Measurements from ENCODE around the gene TECTB. TPM values are rescaled to one million over a fixed set of nuclear protein-coding genes. Genes with fewer than 3 reads are reported as not detected.

TECTB gene
- total RNA-seq, 1 experiment from 2014 or later: not detected

DNA sequence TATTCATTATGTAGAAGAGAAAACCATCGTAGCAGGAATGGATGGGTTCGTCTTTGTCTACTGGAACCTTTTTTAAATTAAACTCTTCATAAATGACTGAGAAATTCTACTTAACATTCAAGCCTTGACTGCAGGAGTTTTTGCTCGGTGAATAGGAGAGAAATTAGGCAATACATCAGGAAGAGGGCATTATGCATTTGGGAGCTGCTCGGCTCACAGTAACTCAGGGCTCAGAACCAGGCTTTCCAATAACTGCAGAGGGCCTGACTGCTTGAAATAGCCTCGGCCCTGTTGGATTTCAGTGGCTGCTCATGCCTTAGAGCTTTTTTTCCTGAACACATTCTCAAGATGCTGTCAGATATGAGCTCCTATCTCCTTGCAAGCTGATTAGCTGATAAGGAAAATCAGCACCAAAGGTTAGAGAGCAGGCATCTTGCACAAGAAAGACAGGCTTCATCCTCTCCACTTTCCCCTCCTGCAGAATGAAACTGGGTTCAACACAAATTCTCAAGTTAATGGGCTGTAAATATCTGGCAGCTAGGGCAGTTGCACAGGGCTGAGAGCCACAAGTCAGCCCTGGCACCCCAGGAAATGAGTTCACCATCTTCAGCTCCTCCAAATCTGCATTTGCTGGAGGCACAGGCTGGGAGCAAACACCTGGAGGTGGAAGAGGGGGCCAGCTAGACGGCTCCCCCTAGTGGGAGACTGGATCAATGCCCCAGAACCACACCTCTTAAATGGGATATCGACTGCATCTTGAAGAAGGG, 24.3 kb downstream of the TECTB start:
- DNase-seq (ENCODE audit: low read depth): peak; percentile 46

DNA sequence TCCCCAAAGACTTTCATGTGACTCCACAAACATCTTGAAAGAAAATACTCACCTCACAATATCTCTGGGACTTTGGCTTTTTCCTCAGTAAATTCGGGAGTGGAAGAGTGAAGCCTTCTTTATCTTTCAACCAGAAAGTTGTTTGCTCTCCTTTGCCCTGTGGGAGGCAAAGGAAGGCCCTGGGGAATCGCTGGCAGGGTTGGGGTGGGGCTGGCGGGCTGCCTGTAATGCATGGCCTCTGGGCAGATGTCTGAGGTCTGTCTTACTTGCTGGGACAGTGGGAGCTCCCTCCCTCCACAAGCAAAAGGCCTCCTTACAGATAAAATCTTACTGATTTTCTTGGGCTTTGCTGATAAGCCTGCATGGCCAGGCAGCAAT, 24.9 kb downstream of the TECTB start:
- no peak for DNase-seq (ENCODE audit: low read depth)

DNA sequence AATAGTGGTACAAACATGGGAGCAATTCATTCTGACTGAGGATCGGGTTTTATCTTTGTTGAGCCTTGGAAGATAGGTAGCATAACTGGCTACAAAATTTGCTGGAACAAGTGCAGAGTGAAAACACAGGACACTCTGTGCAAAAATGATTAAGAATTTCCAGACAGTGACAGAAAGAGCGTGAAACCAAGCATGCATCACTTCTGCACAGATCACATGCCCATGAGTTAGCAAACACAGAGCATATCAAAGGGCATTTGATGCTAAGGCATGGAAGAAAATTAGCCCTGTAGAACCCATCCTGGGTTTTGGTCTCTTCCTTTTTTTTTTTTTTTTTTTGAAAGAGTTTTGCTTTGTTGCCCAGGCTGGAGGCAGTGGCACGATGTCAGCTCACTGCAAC, 28.3 kb downstream of the TECTB start:
- DNase-seq (ENCODE audit: low read depth): no peak

DNA sequence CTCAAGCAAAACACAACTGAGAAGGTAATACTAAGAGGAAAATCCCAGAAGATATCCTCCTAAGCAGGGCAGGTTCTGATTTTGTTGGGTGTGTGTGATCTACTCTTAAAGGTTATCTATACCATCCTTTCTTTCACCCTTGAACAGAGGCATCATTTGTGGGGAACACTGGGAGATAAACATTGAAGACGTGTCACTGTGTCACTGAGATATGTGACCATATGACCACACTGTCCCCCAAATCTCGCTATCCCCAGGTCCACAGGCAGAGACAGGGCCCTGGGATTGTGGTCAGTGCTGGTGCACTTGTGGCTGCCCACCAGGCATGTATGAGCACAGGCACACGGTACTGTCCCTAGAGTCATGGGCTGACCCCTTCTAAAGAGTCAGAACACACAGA, 30.0 kb downstream of the TECTB start:
- DNase-seq (ENCODE audit: low read depth): no peak

DNA sequence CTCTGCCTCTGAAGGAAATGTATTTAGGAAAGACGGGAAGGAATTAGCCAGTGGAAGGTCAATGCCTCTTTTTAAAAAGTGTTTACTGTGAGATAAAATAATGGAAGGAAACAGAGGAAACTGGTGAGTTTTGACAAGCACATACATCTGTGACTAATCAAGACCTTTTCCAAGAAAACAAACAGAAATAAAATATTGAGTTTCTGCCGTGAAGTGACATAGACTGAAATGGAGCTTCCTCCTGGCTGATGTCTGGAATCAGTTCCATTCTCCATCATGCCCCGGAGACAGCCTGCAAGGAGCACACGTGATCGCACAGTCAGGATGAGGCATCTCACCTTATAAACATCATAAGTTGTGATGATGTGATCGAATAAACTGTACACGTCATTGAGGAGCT, 30.7 kb downstream of the TECTB start:
- DNase-seq (ENCODE audit: low read depth): no peak

DNA sequence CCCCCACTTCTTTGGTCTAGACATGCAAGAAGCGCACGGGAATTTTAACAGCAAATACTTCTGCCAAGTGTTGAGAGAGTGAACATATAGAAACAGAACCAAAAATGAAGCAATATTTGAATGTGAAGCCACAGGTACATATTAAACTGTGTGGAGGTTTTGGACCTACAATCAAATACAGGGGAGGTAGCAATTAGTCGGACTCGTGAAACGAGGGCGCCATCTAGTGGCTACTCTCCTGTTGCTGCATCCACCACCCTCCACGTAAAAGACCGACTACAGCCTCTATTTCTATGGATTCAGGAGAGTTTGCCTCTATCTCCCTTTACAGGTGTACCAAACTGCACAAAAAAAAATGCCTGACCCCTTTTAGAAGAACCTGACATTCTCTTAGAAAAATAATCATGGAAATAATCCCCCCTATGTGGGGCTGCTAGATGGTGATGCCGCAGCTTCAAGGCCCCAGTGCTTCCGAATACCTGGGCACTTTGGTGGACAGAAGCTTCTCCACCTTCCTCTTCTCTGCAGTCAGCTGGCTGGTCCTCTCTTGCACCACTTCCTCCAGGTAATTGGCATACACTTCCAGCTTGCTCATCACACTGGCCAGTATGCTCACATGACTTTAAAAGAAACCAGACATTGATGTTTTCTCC, 31.7 kb downstream of the TECTB start:
- peak; percentile 59 for DNase-seq (ENCODE audit: low read depth)

DNA sequence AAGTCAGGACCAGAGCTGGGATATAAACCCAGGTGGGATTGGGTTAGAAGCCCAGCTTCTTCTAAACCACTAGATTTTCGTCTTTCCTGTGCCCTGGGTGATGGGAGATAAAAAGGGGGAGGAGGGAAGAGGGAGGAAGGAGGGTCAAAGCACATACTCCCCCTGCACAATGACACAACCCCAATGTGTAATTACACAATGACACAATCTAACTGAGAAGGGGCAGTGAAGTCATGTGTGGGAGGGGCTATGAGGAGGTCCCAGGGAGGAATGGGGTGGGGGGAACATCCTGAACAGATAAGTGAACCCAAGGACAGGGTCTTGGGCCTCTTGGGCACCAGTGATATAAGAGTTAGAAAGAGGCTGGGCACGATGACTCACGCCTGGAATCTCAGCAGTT, 44.5 kb downstream of the TECTB start:
- DNase-seq (ENCODE audit: low read depth): no peak

DNA sequence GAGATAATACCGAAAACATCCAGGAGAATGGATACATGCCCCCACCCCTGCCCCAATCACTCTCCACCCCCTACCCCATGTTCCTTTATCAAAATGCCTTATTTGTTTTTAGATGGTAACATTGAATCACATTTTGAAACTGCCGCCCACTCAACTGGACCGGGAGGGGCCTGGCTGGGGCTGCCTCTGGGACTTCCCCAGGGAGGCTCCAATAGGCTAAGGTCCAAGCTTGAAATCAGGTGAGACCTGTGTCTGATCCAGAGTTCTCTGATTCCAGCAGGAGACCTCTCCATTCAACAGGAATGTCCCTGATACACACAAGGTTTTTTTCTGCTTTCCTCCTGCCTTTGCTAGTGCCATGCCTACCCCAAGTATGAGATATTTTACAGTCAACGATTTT, 47.0 kb downstream of the TECTB start:
- DNase-seq (ENCODE audit: low read depth): no peak

DNA sequence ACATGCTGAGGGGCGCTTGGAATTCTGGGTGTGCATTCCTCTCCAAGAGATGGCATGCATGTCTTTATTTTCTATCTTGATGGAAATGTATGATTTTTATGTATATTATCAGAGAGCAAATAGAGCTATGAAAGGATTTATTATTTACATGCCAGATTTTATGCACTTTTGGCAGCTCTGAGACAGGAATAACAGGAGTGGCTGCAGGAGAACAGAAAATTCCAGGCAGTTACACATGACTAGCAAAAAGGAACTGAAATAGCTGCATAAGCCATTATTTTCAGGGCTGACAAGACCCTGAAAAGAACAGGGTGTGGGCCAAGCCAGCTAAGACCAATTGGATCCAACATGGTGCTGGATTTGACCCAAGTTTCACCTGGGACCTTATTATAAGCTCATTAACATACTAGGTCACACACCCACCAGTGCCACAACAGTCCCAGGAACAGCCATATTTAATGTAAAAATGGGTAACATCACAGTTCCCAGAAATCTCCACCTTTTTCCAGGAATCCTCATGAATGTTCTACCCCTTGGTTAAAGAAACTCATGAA, 47.5 kb downstream of the TECTB start:
- DNase-seq (ENCODE audit: low read depth): no peak

DNA sequence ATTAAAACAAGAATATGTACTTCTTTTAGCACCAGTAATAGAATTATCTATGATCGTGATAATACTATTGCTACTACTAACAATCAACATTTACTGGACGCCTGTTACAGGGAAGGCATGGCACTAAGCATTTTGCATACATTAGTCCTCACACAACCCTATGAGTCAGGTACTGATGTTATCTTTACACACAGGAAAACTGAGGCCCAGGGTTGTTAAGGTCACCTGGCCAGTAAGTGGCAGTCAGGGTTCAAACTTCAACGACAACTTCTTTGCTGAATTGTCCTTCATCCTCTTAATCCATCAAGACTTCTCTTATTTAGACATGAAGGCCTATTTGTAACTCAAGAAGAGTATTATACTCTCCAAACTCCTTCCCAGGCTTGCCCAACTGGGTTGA, 48.8 kb downstream of the TECTB start:
- no peak for DNase-seq (ENCODE audit: low read depth)

DNA sequence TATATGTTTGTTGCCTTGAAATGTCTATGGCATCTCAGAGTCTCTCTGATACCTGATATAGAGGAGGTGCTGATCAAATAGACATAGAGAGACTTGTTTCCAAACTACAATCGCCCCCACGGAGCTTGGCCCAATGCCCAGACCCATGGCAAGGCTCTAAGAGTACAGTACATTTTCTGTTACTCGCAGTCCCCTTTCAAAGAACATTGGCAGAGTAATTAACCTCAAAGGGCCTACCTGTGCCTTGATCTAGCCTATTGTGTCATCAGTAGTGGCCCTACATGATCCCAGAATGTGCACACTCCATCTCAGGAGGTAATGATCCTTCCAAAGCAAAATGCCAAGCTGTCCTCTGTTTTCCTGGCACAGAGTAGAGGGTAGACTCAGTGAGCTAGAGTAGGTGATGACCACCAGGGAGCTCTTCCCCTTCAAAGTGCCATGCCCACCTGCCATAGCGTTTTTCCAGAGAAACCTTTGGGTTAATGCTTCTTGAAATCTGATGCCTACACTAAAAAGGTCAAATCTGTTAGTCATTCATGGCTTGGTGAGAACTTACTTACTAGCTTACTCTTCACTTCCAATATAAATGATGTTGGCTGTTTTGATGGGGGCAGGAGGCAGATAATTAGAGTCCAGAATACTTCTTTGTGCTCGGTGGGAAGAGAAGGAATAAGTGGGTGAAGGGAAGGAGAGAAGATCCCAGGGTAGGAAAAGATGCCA, 49.5 kb downstream of the TECTB start:
- no peak for DNase-seq (ENCODE audit: low read depth)

DNA sequence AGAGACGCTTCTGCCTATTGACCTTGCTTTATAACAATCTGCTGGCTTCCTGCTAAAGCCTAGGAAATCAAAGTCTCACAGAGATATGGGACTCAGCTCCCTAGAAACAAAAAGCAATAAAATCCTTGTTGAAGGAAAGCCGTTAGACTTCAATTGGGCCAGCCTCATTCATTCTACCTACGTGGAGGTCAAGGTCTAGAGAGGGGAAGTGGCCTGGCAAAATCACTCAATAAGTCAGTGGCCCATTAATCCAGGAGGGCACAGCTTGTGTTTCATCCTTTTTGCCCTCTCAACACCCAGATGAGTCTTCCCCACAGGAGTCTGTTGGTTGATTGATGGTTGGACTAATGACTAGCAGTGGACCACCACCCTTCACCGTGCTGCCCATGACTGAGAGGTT, 50.3 kb downstream of the TECTB start:
- DNase-seq (ENCODE audit: low read depth): no peak

DNA sequence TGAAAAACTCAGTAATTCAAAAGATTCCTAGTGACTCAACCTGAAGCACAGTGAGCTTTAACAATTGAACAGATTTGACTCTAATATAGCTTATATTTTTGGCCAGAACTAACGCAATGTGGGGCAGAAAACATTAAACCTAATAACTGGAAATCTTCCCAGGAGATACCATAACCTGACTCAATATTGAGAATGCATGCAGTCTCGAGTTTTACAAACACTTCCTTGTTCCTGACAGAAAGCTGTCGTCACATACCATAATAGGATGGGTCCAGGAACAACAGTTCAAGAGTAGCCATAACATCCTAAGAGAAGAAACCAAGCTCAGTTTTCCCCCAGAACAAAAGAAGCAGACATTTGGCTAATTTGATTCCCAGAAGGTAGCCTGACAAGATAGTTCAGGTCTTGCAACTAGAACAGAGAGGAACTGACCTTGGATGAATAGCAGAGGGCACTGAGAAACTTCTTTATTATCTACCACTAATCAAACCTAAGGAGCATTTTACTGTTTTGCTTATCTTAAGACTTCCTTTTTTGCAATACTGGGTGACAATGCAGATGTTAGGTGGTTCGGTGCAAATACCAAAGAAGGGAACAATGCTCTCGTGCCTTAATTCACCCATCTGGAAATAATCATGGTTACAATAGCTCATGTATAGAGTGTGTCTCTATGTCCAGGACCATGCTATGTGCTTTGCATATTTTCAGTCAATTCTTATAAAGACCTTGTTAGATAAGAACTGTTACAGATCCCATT, 52.1 kb downstream of the TECTB start:
- DNase-seq (ENCODE audit: low read depth): no peak

DNA sequence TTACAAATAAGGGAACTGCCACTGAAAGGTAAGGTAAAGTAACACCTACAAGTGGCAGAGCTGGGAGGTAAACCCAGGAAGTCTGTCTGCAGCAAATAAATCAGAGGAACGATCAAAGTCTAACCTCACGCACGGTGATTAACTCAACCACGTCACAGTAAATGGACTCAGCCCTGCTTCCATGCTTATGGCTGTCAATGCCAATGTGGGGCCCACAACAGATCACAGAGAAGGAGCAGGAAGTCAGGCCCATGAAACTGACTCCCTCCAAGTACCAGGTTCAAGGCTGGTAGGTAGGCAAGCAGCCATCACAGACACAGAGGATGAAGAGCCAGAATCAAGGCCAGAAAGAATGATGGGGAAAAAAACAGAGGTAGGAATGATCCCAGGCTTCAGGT, 52.7 kb downstream of the TECTB start:
- no peak for DNase-seq (ENCODE audit: low read depth)

DNA sequence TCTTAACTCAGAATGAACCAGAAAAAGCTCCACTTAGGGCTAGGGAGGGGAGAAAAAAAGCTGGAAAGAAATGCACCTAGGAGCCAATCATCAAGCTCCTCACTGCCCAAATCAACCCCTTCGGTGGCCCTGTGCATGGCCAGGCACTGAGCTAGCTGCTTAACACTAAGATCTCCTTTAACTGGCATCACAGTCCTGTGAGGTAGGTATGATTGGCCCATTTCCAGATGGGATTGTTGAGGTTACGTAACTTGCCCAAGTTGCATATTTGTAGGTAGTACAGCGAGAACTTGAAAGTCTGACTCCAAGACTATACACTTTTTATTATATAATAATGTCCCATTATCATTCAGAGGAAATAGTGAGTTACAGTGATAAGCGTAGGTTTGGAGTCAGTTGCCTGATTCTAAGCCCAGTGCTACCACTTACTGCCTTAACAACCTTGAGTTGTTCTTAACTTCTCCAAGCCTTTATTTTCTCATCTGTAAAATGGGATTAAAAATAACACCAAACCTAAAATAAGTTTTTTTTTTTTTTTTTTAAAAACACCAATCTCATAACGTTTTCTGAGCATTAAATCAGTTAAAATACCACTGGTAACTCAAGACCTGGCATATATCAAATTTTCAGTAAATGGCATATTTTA, 53.5 kb downstream of the TECTB start:
- no peak for DNase-seq (ENCODE audit: low read depth)

DNA sequence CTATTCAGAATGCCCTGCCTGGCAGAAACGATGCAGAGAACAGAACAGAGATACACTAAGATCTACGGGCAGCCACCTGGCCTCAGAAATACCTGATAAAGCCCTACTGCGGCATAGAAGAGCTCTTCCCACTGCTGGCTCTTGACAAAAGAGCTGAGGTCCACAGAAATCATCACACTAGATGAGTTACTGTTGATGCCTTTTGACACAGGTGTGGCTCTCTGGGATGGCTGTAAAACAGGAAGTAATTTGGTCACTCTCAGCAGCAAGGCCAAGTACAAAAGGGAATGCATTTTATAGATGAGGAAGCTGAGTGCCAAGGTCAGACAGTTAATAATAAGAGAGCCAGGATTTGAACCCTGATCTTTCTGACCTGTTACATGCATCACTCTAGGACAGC, 55.8 kb downstream of the TECTB start:
- no peak for DNase-seq (ENCODE audit: low read depth)

DNA sequence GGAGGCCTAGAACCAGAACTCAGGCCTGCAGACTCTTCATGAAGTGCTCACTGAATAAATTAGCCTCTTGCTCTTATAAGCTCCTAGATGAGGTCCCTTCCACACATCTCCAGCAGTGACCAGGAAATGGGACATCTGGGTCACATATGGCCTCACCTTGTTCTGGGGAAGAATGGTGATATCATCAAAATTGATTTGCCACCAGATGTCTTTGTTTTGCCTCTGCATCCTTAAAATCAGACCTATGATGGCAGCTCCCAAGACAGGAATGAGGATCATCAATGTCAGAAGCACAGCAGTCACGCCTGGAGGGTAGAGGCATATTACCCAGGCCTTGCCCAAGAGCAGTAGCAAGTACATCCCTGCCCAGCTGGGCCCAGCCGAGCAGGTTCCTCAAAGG, 57.4 kb downstream of the TECTB start:
- DNase-seq (ENCODE audit: low read depth): no peak

DNA sequence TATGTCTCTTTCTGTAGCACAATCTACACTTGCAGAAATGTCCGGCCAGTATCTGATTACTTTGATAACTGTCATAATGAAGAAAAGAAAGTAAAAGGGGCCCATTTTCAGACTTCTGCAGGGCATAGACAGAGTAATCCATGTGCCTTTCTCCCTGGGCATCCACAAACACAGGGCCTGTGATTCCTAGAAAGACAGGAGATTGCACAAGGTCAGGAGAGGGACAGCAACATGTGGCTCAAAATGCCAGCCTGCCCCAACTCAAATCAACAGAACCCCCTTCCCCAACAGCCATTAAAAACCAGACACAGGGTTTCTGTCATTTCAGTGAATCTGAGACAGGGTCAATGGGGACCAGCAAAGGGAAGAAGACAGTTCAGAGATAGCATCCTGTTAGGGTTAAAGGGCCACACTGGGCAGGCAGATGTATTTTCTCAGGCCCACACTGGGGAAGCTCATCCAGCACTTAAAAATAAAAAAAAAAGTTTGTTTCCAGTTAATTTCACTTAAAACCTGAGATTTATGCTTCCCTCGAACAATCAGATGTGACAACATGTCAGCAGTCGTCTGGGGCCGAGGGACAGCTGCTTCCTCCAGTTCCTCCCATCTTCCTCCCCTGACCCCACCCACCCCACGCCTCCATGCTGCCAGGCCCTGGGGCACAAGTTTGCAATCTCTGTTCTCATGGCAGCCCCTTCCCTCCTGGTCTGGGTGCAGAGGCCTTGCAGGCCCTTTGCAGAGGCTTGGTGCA, 60.0 kb downstream of the TECTB start:
- no peak for DNase-seq (ENCODE audit: low read depth)

DNA sequence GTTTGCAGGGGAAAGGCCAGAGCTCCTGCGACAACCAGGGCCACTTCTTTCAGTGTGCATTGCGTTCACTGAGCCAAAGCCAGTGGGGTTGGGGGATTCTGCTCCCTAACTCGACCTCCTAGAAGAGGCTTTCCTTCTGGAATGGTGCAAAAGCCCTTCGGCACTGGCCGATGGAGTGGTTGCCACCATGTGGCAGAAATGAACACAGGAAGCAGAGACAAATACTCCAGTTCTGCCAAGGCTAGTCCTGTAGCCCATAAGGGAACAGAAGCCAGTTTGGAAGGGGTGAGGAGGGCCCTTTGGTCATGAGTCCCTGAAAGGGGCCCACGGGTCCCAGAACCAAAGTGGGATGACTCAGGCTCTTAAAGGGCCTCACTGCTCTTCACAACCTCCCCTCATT, 61.1 kb downstream of the TECTB start:
- no peak for DNase-seq (ENCODE audit: low read depth)

DNA sequence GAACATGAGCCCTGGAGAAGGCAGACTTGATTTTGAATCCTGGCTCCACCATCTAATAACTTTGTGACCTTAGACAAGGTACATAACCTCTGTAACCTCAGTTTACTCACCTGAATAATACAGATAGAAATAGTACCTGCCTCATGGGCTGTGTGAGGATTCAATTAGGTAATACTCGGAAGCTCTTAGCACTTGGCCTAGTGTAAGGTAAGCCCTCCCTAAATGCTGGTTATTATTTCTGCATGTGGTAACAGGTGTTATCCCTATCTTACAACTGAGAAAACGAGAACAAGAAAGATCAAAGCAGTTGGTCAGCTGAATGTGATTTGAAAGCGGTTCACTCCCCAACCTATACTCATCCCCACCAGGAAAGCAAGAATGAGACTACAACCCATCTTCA, 62.0 kb downstream of the TECTB start:
- no peak for DNase-seq (ENCODE audit: low read depth)

DNA sequence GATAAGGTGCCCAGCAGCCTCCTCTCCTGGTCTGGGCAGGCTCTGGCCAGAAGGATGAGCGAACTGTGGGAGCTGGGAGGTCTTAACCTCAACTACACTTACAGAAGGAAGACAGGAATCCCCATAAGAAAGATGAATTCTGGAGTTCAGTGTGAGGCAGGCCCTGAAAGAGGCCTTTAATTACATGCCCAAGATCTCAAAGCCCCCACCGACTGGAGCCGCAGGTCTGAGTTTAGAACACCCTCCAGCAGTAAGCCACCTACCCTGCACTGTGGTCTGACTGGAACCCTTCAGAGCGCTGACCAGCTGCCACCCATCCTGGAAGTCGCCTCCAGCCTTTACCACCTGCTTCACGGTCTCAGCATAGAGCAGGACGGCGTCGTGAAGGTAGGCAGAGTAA, 62.5 kb downstream of the TECTB start:
- no peak for DNase-seq (ENCODE audit: low read depth)
